Panc1 (cell line): ENCODE data around the gene PPP1R1C. TPM values are rescaled to one million over a fixed set of nuclear protein-coding genes. Genes with fewer than 3 reads are reported as not detected.

Experiments
- ATAC-seq: fragments of 200-7000 bp; cut with Tn5 transposase; 2 replicates; pipeline ENCODE4 v1.9.1; 2020; ENCODE audit warnings: mild to moderate bottlenecking, moderate library complexity
- BruUV-seq: library from RNA; stranded (reverse); fragments of 400-500 nt; replicated peaks from 2 replicates; lab custom pipeline; 2021; lab: Mats Ljungman, UMichigan
- CTCF ChIA-PET: fragments of 300-600 bp; sonication (Branson Sonifier 250); formaldehyde crosslinking; loops from one replicate; lab custom pipeline; 2022; ENCODE audit warnings: antibody characterized with exemption; lab: Charles Lee
- POLR2A ChIA-PET: fragments of 300-600 bp; sonication (Branson Sonifier 250); formaldehyde crosslinking; loops from one replicate; lab custom pipeline; 2022; ENCODE audit warnings: antibody characterized with exemption; lab: Charles Lee
- DNase-seq: peaks from one replicate; pipeline ENCODE4 v3.0.0-alpha.2; 2010; ENCODE audit warnings: low read depth, low spot score
- H3K27ac ChIP-seq: 2 replicates; pipeline ENCODE4 v1.5.1; 2011; ENCODE audit warnings: mild to moderate bottlenecking, low read length, inconsistent platforms
- H3K27me3 ChIP-seq: fragments of 200-500 bp; sonication (Bioruptor generic); 2 replicates; pipeline ENCODE4 v1.6.0; 2014; ENCODE audit warnings: low read length, inconsistent platforms; ENCODE audit not compliant: control insufficient read depth, insufficient read depth
- H3K36me3 ChIP-seq: fragments of 200-500 bp; sonication (Bioruptor generic); 2 replicates; pipeline ENCODE4 v1.5.1; 2014; ENCODE audit warnings: inconsistent platforms, mild to moderate bottlenecking, low read length, moderate library complexity; ENCODE audit not compliant: control insufficient read depth, insufficient read depth
- H3K4me1 ChIP-seq: 2 replicates; pipeline ENCODE4 v1.5.1; 2011; ENCODE audit warnings: inconsistent platforms, mild to moderate bottlenecking, low read length, moderate library complexity; ENCODE audit not compliant: control insufficient read depth, insufficient read depth
- H3K4me3 ChIP-seq, 2 experiments: 2 replicates each; pipeline ENCODE4 v1.5.1; 2011 to 2012; ENCODE audit warnings: low read depth in 2 of 2, low read length in 2 of 2, mild to moderate bottlenecking in 2 of 2, inconsistent platforms in 1 of 2, moderate library complexity in 1 of 2
- H3K9me3 ChIP-seq: fragments of 200-500 bp; sonication (Bioruptor generic); 2 replicates; pipeline ENCODE4 v1.5.1; 2014; ENCODE audit warnings: low read depth, mild to moderate bottlenecking, inconsistent platforms, low read length, moderate library complexity; ENCODE audit not compliant: control insufficient read depth, insufficient read depth
- CTCF ChIP-seq: fragments of 450-650 bp; IDR thresholded peaks from 2 replicates; pipeline ENCODE4 v1.5.1; 2017; ENCODE audit warnings: mild to moderate bottlenecking
- POLR2AphosphoS5 ChIP-seq: IDR thresholded peaks from 2 replicates; pipeline ENCODE4 v1.6.1; 2012; ENCODE audit warnings: mild to moderate bottlenecking, low read depth, low read length, moderate library complexity
- REST ChIP-seq, 2 experiments: IDR thresholded peaks; 2 replicates each; pipeline ENCODE4 v1.6.1; 2011 to 2012; ENCODE audit warnings: low read depth in 2 of 2, control low read depth in 1 of 2, low read length in 1 of 2, mild to moderate bottlenecking in 1 of 2, moderate library complexity in 1 of 2; ENCODE audit not compliant: insufficient read depth in 1 of 2
- SIN3A ChIP-seq: IDR thresholded peaks from 2 replicates; pipeline ENCODE4 v1.6.1; 2012; ENCODE audit warnings: low read depth, mild to moderate bottlenecking, low read length, moderate library complexity, borderline replicate concordance; ENCODE audit not compliant: insufficient read depth
- TCF7L2 ChIP-seq: IDR thresholded peaks from 2 replicates; pipeline ENCODE4 v1.6.1; 2011; ENCODE audit warnings: mild to moderate bottlenecking, low read depth, low read length, inconsistent platforms
- in situ Hi-C: cut with HindIII; loops from 2 replicates; pipeline ENCODE4 v1.10.0; 2016; ENCODE audit warnings: low sequenced_read_pairs, low pct_unique_long_range_greater_than_20kb
- intact Hi-C: fragments of 100-400 bp; cut with micrococcal nuclease; formaldehyde crosslinking; loops from one replicate; pipeline ENCODE4 v1.10.0; 2022; ENCODE audit not compliant: unreplicated experiment
- total RNA-seq: library from RNA; stranded (reverse); gene quantifications from one replicate; pipeline ENCODE4 v1.2.1, GENCODE V29; 2021; ENCODE audit not compliant: unreplicated experiment

The PPP1R1C gene
- total RNA-seq, 1 experiment from 2014 or later = 2.6 TPM

GRCh38 chr2:181998891-181999654 is 13.4 kb downstream of the PPP1R1C start:
- no peak overlapping the region for H3K27ac ChIP-seq
- ChIA-PET CTCF (no interaction called here), POLR2A (no interaction called here)
- no peaks in the 10 kb centered on the region for H3K36me3 ChIP-seq
- ATAC-seq (no peak), DNase-seq (no peak)
- H3K4me3 ChIP-seq = no peak overlapping the region
- H3K27me3 ChIP-seq = no peaks in the 10 kb centered on the region
- no peaks in the 10 kb centered on the region for H3K9me3 ChIP-seq
- intact Hi-C loops = no loop called here
- in situ Hi-C loops = no loop called here
- no peak for TF ChIP-seq CTCF
- no peak for TF ChIP-seq POLR2AphosphoS5
- TF ChIP-seq SIN3A = no peak
- no peak for TF ChIP-seq REST (IDR thresholded peaks at IDR 0.05; ENCODE audit: insufficient read depth in 1 of 2, low read depth in 2 of 2, low read length in 1 of 2)
- no peak for TF ChIP-seq TCF7L2
- no peaks in the 10 kb centered on the region for H3K4me1 ChIP-seq
- BruUV-seq = no TSS peak

DNA sequence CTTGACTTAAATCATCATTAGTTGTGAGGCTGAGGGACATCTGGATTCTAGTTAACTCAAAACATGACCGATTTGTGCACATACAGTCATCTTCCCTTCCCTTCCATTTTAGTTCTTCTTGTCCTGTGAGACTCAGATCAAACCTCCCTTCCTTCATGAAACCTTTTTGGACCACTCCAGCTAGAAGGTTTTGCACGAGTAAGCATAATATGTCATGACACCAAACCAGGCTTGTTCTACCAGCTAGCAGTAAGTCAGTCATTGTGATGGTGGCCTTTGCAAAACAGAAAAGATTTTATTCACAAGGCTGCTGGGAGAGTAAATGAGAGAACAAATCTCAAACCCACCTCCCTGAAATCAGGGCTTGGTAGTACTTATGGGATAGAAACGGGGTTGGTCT is 14.3 kb downstream of the PPP1R1C start:
- intact Hi-C loops = no loop called here
- Histone ChIP-seq H3K27ac (no peak overlapping the region), H3K27me3 (no peaks in the 10 kb centered on the region), H3K9me3 (no peaks in the 10 kb centered on the region), H3K36me3 (no peaks in the 10 kb centered on the region), H3K4me1 (no peaks in the 10 kb centered on the region), H3K4me3 (no peak overlapping the region)
- ATAC-seq (no peak), DNase-seq (no peak)
- POLR2A ChIA-PET = no interaction called here
- in situ Hi-C loops = no loop called here
- BruUV-seq = no TSS peak
- TF ChIP-seq CTCF = no peak
- TF ChIP-seq SIN3A = no peak
- no peak for TF ChIP-seq REST (IDR thresholded peaks at IDR 0.05; ENCODE audit: insufficient read depth in 1 of 2, low read depth in 2 of 2, low read length in 1 of 2)
- no peak for TF ChIP-seq TCF7L2
- TF ChIP-seq POLR2AphosphoS5 = no peak
- CTCF ChIA-PET = no interaction called here
